Hematopoietic multipotent progenitor cell treated with erythropoietin and hydrocortisone succinate and interleukin-3 and kit ligand, for 4 days (in vitro differentiated cells): ENCODE measurements around the gene TOMM6.

Experiments used
- DNase-seq: peaks from one replicate; pipeline ENCODE4 v3.0.0-alpha.2; 2015

Gene TOMM6

DNA sequence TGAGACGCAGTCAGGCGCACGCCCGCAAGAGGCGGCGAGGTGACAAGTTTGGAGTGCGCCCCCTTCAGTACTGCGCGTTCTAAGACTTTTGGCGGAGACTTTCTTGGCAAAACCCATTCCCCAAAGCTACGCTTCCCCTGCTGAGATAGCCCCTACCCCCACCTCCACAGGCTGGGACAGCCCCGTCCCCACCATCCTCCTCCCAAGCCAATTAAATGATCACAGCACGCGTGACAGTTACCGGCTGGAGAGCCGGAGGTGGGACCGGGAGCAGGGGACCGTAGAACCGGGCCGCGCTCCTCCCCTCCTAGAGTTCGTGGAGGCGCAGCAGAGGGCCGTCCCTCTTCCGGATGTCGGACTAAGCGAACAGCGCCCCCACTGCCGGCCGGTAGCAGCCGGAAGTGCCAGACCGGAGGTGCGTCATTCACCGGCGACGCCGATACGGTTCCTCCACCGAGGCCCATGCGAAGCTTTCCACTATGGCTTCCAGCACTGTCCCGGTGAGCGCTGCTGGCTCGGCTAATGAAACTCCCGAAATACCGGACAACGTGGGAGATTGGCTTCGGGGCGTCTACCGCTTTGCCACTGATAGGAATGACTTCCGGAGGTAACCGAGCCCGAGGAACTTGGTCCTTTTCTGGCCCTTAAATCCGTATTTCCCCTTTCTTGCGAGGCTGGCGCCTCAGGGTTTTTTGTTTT is at the start of gene TOMM6:
Gene TOMM6 (plus strand): TSS at position 476 of the 699 bp plus-strand sequence. CDS start 4 bp downstream, at position 480.
- peak; percentile 98 for DNase-seq

DNA sequence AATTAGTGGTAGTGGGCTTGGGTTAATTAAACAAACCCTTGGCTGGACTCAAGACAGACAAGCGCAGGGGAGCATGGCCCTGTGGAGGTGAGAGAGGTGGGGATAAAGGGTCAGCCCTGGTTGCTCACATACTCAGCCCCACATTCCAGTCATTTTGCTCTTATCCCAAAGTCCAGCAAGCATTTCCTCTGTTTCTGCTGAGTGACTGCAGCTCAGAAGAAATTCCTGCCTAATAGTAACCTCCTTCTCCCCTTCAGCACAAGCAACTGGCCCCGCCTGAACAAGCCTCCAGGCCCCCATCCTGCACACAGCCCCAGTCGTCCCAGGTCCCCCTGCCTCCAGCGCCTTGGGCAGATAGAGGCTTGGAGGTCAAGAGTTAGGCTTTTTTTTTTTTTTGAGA is 48.5 kb upstream of the TOMM6 start:
- no peak for DNase-seq

DNA sequence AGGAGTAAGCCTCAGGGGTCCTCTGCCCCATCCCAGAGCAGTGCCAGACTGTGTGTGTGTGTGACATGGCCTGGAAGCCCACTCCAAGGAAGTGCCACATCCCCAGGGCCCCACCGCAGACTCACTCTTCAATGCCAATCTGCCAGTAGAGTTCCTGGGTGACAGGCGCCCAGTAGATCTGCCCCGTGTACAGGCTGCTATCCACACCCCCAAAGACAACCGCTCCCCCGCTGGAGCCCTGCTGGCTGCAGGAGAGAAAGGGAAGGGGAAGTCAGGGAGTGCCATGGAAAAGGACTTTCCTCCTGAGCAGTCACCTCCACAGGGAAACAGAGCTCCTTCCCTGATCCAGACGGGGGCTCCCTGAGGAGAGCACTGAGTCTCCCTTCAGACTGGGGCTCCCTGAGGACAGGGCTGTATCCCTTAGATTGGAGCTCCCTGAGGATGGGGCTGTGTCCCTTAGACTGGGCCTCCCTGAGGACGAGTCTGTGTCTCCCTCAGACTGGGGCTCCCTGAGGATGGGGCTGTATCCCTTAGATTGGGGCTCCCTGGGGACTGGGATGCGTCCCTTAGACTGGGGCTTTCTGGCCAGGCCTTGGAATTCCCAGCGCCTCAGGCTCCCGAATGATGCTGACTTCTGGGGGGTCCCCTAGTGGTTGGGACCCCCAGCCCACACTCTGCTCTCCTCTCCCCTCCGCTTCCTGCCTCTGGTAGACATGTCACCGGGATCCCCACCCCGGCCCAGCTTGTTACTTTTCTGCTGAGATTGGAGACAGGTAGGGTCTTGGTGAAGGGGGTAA is 46.9 kb upstream of the TOMM6 start:
- DNase-seq = no peak

DNA sequence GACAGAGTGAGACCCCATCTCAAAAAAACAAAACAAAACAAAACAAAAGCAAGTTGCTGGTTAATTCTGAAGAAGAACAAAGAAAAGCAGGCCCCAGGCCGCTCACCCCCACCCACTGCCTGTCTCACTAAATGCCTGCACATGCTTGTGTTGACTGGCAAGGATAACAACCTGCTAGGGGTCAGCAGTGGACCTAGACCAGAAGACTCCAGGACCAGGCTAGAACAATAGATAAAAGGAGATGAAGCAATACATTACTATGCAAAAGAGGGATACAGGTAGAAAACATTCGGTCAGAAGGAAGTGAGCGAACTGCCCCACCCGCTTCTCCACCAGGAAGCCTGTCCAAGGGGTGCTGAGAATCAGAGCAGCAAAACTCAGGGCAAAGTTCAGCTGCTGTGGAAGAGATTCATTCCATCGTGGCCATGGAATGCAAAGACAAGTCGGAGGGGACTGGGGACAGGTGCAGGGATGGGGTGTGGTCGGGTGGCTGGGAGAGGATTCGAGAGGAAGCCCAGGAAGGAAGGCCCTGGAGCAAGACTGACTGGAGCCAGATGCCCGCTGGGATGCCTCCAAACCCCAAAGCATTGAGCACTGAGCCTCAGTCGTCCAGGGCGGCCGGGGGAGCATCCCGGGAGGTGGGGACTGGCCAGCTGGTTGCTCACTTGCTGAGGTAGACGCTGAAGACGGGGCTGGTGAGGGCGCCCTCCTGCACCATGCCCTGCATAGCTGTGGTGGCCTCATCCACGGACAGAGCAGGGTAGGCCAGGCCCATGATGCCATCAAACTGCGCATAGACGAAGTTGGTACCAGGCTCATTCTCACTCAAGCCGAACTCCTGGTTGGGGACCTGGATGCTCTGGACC is 45.6 kb upstream of the TOMM6 start:
- no peak for DNase-seq

DNA sequence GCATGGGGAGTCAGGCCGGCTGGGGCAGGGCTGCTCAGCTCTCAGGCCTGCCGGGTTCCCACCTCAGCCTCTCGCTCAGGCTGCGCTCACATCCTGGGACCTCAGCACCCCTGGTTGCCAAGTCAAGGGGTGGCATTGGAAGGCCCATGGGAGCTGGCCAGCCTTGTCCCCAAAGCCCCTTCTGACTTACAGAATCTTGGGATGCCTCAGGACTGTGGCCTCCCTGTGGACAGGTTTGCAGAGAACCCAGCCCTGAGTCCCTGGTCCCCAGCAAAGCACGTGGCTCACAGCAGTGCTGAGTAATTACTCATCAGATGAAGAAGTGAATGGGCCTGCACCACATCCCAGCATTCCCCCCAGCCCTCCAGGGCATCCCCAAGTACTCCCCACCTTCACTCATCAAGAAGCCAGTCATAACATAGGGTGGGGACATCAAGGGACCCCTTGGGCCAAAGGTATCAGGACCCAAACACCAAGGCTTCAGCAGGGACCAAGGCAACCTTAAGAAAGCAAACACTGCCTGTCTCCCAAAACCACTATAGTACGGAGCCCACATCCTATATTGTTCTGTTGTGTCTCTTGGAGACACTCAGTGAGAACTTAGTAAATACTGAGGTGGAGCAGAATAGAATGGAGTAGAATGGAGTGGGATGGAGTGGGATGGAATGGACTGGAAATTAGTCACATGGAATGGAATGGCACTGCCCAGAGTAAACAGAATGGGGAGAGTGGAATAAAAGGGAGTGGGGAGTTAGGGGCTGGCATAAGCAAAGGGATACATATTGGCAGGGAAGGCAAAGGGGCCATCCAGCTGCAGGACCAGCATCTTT is 43.9 kb upstream of the TOMM6 start:
- no peak for DNase-seq

DNA sequence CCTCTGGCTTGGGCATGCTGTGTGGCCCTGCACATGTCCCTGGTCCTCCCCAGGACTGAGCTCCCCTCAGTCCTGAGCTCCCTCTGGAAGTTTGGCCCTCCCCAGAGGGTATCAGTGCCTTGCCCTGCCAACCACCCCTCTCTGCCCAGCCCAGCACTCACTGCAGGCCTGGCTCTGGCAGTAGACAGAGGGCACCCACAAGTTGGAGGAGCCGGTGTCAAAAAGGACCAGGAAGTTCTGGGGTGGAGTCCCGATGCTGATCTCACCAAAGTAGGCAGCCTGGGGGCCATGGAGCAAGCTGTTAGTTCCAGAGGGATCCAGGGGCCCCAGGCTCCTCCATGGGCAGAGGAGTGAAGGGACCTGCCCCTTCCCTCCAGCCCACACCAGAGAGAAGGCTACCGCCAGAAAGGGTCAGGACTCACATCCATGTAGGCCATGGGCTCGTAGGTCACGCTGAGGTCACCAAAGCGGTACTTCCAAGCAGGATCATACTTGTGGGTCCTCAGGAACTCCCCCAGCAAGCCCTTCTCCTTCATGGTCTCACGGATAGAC is 43.2 kb upstream of the TOMM6 start:
- DNase-seq = no peak

DNA sequence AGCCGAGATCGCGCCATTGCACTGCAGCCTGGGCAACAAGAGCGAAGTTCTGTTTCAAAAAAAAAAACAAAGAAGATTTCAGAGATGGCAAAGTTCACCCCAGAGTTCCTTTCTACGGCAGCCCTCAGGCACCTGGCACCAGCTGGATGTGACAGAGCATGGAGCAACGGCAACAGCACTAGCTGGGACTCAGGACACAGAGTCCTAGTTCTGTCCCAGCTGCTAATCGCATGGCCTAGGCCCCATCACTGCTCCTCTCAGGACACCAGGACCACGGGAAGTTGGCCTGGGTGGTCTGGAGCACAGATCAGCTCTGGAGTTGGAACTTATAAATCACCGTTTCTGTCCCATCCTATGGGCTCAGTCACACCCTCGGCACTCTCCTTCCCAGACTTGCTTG is 41.4 kb upstream of the TOMM6 start:
- DNase-seq = no peak

DNA sequence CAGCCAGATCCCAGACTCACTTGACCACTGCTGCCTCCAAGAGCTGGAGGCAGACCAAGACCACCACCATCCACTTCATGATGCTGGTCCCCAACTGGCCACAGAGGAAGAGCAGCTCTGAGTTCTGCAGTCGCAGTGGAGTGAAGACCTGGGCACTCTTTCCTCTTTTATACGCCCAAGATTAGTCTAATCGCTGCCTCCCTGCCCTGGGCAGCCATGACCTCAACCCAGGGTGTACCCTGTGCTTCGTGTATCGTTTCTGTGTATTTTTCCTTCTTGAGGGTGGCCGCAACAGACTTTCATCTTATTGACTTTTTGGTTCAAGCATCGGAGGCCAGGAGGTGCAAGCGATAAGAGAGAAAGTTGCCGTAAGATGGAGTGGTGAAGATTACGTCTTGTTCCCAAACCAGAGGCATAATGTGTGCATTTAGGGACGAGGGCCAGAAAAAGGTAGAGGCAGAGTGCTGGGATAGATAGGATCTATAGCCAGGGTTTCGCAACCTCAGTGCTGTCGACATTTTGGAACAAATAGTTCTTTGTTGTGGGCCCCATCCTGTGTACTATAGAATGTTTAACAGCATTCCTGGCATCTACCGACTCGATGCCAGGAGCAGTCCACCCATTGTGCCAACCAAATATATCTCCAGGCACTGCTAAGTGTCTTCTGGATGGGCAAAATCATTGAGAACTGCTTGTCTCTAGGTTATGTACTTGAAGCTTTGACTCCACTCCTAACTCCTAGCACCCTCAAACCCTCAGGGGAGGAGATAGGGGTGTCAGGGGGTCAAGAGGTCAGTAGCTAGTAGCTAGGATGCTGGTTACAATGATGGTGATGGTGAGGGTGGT is 40.0 kb upstream of the TOMM6 start, which contains the start of gene PGC:
Gene PGC (minus strand): TSS at position 142 of the 846 bp plus-strand sequence. CDS start 63 bp downstream, at position 79.
- DNase-seq = no peak

DNA sequence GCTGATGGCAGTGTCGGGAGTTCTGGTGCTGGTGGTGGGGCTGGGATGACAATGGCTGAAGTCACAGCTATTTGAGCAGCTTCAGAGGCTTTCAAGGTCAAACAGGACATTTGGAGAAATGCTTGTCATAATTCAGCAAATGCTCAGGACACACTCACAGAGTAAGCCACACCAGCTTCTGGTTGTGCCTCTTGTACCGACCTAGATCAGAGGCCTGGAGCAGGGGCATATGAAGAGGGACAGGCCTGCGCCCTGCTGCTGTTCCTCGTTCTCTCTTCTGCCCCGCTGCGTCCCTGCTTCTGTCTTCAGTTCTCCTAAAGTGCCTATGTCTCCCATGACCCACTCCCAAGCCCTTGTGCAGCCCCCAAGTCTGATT is 39.4 kb upstream of the TOMM6 start:
- no peak for DNase-seq

DNA sequence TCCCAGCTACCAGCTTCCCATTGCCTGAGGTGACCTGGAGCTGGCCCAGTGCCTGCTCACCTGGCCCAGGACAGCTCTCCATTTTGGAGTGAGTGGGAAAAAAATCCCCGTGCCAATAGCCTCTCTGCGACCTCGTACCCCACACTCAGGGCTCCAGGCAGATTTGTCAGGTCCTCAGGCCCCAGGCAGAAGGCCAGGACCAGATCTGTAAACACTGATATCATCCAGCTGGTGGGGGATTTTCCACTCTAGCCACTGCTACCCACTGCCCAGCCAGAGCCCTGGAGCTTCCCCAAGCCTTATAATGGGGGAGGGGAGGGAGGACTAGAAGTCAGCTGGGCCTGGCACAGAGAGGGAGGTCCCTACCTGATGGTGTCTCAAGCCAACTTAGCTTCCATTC is 39.0 kb upstream of the TOMM6 start:
- DNase-seq = no peak

DNA sequence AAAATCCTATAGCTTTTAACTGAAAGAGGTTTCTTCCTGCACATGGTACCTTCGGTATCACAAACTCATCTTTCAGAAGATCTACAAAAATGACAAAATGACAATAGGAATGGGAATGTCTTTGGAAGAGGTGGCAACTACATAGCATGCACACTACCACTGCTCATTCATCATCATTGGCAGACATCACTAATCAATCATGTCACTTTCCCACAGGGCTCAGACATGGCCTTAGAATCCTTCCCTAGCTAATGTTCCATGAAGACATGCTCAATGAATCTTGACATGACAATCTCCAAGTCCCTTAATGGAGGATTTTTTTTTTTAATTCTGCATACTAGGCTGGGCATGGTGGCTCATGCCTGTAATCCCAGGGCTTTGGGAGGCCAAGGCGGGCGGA is 37.1 kb upstream of the TOMM6 start:
- DNase-seq = no peak

DNA sequence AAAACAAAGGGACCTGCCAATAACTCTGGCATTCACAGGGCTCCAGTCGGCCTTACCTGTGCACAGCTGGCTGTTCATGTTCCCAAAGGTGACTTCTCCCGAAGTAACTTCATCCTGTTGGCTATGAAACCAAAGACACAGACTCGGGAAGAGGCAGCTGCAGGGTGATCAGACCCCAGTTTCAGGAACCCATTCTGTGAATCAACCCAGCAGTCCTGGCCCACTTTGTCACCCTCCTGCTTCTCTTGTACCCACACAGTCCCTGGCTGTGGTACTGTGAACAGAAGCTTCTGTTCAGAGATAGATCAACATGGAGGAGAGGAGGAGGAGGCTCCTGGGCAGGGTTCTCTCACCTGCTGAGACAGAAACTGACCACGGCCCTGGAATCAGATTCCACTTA is 31.6 kb upstream of the TOMM6 start:
- DNase-seq = no peak

DNA sequence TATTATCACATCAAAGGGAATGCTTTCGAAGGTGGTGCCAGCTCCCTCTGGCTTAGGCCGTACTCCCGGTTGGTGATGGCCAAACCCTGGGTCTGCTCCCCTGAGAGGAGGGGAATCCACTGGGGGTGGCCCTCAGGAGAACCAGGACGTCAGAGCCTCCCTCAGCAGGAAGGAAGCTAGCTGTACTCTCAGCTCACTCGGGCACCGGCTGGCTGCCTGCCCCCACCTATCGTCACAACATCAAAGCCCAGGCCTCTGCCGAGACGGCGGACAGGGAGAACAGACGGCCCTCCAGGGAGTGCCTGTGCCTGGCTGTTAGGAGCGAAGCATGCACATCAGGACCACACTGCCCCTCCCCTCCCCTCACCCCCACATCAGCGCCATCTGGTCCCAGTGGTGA is 31.1 kb upstream of the TOMM6 start:
- DNase-seq = no peak

DNA sequence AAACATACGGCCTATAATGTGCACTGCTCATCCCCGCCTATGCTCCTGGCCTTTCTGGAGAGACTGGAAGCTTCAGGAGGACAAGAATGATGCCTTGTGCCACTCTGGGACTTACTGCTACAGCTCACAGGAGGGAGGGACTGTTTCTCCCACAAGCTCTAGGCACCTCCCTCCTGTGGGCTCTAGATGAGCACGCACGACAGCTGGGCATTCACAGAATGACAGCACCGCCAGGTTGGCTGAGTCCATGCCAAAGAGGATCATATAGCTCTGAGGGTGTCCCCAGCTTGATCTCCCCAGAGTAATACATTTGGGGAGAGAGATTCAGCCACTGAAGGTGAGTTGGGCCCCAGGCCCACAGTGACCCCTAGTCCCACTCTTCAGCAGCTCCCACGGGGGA is 30.2 kb upstream of the TOMM6 start:
- no peak for DNase-seq

DNA sequence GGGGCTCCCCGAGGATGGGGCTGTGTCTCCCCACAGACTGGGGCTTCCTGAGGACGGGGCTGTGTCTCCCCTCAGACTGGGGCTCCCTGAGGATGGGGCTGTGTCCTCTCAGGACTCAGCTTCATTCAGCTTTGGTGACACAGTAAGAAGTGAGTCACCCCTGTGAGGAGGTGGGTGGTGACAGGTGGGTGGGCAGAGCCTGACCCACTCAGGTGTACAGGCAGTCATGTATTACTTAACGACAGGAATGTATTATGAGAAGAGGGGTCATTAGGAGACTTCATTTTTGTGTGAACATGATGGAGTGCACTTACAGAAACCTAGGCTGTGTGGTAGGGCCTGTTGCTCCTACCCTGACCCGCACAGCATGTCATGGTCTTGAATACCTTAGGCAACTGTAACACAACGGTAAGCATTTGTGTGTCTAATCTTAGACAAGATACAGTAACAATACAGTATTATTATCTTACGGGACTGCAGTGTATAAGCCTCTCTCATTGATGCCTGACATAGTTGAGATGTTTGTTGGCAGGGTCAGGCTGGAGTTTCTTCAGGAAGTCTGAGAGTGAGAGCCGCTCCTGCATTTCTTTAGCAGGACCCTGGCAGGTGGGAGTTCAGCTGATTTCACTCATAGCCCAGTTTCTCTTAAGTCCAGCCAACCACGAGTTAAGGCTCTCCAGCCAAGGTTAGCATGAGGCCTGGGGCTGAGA is 29.4 kb upstream of the TOMM6 start:
- no peak for DNase-seq

DNA sequence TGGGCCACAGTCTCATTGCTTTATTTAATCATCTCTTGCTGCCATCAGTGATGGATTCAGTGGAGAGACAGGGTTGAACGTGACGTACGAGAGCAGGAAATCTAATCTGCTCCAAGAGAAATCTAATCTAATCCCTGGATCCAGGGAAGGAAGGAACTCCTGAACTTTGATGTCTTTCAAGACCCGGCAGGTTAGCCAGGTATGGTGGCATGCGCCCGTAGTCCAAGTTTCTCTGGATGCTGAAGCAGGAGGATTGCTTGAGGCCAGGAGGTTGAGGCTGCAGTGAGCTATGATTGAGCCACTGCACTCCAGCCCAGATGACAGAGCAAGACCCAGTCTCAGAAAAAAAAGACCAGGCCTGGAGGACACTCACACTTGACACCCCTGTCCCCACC is 28.9 kb upstream of the TOMM6 start:
- DNase-seq = no peak

DNA sequence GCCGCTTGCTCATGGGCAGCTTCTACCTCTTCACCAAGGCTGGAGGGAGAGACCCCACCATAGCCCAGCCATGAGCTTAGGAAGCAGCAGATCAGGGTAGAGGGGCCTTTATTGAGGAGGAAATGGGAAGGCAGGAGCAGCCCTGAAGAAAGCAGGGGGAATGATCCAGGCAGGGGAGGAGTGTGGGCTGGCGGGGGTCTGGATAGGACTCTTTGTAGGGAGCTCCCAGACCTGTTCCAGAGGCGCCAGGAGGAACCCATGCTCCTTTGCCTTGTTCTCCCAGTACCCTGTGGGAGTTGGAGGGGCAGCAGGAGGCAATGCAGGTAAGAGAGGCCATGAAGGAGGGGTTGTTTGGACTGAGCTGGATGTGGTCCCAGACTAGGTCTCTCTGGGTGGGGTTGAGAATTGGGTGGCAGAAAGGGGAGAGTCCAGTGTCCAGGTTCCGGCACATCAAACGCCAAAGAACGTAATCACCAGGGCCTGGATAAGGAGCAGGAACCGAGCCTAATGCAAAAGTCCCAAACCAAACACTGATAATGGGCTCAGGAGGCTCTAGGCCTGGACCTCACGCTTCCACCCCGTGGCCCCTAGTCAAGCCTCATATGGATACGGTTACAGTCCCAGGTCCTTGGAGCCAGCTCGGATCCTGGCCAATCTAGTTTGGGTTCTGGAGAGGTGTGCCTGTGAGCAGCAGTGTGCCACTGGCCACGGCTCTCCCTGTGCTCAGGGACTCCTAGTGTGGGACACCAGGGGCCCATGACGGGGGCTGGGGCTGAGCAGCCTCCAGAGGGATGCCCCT is 28.2 kb upstream of the TOMM6 start:
- no peak for DNase-seq

DNA sequence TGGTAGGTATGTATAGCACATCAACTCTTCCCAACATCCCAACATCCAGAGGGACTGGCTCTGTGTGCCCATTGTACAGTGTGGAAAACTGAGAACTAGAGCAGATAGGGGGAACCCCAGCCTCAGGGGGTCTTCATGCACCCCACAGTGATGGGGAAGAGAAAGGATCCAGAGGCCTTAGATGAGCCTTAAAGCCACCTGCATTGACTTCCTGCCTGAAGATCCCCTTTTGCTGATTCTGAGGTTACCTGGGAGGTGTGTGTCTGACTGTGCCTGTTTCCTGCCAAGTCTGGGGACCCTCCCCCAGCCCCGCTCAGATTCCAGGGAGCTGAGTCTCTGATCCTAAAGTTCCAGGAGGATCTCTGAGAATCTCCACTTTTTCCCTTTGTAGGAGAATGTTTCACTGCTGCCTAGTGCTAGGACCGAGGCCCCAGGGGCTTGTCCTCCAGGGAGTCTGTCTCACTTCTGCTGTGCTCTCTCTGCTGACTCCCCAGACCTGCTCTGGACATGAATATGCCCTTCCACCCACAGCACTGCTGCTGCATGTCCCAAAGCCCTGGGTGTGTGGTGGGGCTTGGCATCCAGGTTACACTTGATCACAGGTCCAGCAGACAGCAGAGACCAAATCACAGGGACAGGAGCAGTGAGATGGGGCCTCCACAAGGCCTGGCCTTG is 27.5 kb upstream of the TOMM6 start:
- no peak for DNase-seq

DNA sequence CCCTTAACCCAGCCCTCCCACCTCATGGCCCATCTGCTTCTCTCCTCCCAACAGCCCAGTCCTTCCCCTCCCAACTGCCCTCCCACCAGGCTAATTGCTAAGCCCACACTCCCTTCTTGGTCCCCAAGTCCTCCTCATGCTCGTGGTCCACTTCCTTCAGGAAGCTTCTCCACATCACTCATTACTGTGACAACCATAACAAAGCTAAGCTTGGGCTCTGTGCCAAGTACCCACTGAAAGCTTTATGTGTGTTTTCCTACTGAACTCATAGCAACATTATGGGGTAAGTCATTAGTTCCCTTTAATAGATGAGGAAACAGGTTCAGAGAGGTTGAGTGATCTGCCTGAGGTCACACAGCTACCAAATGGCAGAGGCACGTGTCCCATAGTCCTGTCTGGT is 24.0 kb upstream of the TOMM6 start:
- no peak for DNase-seq
